ENCODE results near the gene NECAB2.

GRCh38 chr16:84014570-84015327, 46.7 kb downstream of the NECAB2 start:
- TF ChIP-seq CTCF (IDR thresholded peaks at IDR 0.05): no peak
- no peak for TF ChIP-seq POLR2A (IDR thresholded peaks at IDR 0.05)

All from tibial nerve (tissue), 3 donors.